GM10266 (cell line): Measurements from ENCODE around the gene CDK19.

Experiments used
- DNase-seq: peaks from one replicate; pipeline ENCODE4 v3.0.0; 2012; ENCODE audit errors: extremely low spot score
- TF ChIP-seq, protein P1 (sequence below): IDR thresholded peaks from 2 replicates; pipeline ENCODE4 v1.5.1; 2012; ENCODE audit warnings: mild to moderate bottlenecking, low read depth; ENCODE audit not compliant: control insufficient read depth, insufficient read depth; ENCODE audit errors: missing control alignments

The CDK19 gene

DNA sequence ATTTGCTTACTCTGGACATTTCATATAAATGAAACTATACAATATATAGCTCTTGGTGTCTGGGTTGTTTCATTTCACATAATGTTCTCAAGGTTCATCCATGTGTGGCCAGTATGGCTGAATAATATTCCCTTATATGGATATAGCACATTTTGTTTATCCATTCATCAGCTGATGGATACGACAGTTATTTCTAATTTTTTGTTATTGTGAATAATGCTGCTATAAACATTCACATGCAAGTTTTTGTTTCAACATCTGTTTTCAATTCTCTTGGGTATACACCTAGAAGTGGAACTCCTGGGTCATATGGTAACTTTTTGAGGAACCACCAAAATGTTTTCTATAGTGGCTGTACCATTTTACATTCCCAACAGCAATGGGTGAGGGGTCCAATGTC is 101.1 kb downstream of the CDK19 start:
- no peak for DNase-seq
- TF ChIP-seq, protein P1, sequence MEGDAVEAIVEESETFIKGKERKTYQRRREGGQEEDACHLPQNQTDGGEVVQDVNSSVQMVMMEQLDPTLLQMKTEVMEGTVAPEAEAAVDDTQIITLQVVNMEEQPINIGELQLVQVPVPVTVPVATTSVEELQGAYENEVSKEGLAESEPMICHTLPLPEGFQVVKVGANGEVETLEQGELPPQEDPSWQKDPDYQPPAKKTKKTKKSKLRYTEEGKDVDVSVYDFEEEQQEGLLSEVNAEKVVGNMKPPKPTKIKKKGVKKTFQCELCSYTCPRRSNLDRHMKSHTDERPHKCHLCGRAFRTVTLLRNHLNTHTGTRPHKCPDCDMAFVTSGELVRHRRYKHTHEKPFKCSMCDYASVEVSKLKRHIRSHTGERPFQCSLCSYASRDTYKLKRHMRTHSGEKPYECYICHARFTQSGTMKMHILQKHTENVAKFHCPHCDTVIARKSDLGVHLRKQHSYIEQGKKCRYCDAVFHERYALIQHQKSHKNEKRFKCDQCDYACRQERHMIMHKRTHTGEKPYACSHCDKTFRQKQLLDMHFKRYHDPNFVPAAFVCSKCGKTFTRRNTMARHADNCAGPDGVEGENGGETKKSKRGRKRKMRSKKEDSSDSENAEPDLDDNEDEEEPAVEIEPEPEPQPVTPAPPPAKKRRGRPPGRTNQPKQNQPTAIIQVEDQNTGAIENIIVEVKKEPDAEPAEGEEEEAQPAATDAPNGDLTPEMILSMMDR = no peak

DNA sequence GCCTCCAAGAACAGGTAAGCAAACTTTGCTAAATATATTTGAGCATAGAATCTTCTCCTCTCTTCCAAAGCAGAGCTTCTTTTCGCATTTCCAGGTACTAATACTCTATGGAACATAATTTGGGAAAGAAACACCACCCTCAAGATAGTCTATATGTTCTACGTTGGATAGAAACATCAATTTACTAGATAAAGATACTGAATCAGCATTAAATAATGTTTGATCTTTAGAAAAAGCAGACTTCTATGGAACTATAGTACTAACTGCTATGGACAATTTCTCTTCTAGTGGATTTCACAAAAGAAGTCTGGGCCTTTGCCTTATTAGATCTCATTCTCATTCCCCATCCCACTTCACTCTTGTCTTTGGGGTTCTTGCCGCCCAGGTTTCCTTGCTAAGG is 103.0 kb downstream of the CDK19 start:
- TF ChIP-seq, protein P1 = no peak
- DNase-seq = no peak

DNA sequence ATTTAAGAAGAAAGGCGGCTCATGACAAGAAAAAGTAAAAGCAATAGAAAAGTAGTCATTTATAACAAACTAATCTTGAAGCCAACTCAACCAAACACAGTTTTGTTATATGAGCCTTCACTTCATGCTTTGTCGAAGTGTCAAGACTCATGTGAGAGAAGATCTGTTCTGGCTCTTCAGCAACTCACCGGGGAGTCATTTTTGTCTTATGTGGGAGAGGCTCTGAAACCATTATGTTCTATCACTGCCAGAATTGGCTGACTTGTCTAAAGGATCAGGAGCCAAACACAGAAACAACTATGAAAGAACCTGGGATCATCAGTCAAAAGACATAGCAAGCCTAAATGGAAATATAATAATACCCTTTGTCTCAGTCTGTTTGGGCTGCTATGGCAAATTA is 105.2 kb downstream of the CDK19 start:
- TF ChIP-seq, protein P1 = no peak
- no peak for DNase-seq

DNA sequence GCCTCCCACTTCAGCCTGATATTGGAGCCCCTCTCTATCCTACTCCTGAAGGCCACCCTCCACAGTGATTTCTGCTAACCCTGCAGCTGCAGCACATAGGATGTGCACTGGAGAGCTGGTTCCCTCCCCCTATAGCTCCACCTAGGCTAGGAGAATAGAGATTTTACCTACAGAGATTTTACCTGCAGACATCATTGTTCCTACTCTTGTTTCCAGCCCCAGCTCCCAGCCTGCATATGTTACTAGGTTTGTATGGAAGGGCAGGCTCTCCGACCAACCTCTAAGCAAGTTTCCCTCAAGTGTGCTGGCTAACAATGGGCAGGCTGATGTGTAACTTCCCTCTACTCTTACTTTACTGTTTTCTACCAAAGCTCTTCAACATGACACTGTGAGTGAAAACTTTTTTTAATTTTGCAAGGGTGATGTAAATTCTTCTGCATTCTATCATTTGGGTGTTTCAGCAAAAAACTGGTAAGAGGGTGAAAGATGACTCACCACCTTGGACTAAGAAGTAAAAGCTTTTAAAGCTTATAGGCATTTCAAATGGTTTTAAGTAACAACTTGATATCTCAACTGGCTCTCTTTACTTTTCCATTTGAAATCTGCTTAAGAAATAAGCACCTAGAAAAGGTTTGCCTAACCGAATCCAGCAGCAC is 106.8 kb downstream of the CDK19 start:
- DNase-seq = no peak
- TF ChIP-seq, protein P1 = no peak

DNA sequence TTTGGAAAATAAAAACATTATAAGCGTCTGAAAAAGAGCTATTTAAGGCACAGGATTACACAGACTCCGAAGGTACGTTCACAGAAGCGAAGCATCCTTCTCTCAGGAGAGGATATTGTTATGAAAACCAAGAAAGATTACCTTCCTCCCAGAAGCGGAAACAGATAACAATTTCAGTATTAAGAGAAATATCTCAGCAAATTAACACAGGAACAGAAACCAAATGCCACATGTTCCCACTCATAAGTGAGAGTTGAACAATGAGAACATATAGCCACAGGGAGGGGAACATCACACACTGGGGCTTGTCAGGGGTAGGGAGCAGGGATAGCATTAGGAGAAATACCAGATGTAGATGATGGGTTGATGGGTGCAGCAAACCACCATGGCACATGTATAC is 109.7 kb downstream of the CDK19 start:
- TF ChIP-seq, protein P1 = no peak
- no peak for DNase-seq

DNA sequence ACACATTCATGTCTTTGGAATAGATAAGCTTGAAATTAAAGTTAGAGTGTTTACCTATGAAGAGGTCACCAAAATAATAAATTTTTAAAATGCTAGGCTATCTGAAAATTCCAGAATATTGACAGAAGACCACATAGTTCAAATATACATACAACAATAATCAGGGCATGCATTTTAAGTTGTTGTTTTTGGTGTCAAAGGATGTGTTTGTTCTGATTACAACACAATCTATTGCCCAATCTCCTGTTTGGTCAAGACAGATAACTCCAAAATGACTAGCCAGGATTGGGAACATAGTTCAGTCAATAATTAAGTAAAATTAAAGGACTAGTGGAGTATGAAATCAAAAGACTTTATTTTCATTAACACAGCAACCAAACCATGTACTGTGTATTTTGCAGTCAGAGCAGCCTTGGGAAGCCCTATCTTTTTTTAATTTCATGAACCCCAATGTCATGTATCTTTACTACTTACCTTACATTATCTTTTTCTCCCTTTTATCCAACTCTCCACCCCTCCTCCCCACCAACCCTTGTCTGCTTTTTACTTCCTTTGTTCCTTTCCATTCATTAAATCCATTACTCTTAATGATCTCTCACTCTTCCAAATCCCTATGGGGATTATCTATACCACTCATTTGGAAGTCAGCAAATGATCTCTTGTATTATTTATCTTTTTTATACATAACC is 111.2 kb downstream of the CDK19 start:
- TF ChIP-seq, protein P1 = no peak
- DNase-seq = no peak
